AG10803 (cell line): ENCODE results near the gene PARP2.

ENCODE experiments used
- DNase-seq: peaks from one replicate; pipeline ENCODE4 v3.0.0; 2010; ENCODE audit warnings: low read depth
- H3K4me3 ChIP-seq: 2 replicates; pipeline ENCODE4 v1.5.1; 2011; ENCODE audit warnings: mild to moderate bottlenecking, low read length, control low read depth
- CTCF ChIP-seq: conservative IDR thresholded peaks from 2 replicates; pipeline ENCODE4 v1.5.1; 2011; ENCODE audit warnings: mild to moderate bottlenecking, low read length, control low read depth, inconsistent platforms

PARP2 gene

GRCh38 chr14:20391505-20391904 is 48.1 kb downstream of the PARP2 start:
- H3K4me3 ChIP-seq, result no peak overlapping the region
- TF ChIP-seq CTCF, result no peak
- DNase-seq, result no peak

- no peak for TF ChIP-seq CTCF
- H3K4me3 ChIP-seq, result no peak overlapping the region
- no peak for DNase-seq
Observed at GRCh38 chr14:20397511-20397910, 54.1 kb downstream of the PARP2 start.

GRCh38 chr14:20400589-20400964 is 57.1 kb downstream of the PARP2 start:
- DNase-seq, result no peak
- TF ChIP-seq CTCF, result no peak
- H3K4me3 ChIP-seq, result no peak overlapping the region

- H3K4me3 ChIP-seq, result no peak overlapping the region
- no peak for DNase-seq
- no peak for TF ChIP-seq CTCF
Observed at GRCh38 chr14:20400965-20401593, 57.6 kb downstream of the PARP2 start.

GRCh38 chr14:20403521-20403920 is 60.1 kb downstream of the PARP2 start:
- DNase-seq, result no peak
- H3K4me3 ChIP-seq, result no peak overlapping the region
- no peak for TF ChIP-seq CTCF
